IPS-NIHi7 (cell line): ENCODE results near the gene FKBP9.
"Not testable (repeated sequence)": the region's sequence is repeated elsewhere in the genome, so short reads cannot be mapped to it uniquely, and the experiment has no call there.

Experiments used
- DNase-seq: peaks from one replicate; pipeline ENCODE4 v3.0.0; 2012; ENCODE audit warnings: mixed read lengths; ENCODE audit errors: extremely low spot score

The FKBP9 gene

DNA sequence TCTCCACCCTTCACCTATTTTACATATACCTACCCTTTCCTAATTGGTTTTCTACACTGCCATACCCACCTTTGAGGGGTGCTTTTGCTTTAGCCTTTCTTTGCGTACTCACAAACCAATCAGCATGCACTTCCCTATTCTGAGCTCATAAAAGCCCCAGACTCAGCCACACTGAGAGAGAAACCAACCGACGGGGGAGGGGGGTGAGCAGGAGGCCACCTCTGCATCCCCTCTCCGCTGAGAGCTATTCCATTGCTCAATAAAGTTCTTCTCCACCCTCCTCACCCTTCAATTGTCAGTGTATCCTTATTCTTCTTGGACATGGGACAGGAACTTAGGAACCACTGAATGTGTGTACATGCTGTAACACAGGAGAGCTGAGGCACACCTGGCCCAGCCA, 9.0 kb upstream of the FKBP9 start:
- no peak for DNase-seq

DNA sequence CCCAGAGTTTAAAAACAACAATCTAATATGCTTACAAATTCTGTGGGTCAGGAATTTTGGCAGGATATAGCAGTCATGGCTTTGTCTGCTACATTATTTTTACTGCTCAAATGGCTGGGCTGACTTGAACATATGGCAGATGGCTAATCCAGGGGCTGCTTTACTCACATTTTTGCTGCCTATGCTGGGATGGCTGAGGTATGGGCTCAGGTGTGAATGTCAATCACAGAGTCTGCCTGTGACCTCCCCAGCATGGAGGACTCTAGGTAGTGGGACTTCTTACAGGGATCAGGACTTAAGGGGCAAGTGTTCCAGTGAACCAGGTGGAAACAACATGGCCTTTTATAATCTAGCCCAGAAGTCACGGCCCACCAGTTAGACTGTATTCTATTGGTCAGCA, 4.4 kb upstream of the FKBP9 start:
- no peak for DNase-seq

DNA sequence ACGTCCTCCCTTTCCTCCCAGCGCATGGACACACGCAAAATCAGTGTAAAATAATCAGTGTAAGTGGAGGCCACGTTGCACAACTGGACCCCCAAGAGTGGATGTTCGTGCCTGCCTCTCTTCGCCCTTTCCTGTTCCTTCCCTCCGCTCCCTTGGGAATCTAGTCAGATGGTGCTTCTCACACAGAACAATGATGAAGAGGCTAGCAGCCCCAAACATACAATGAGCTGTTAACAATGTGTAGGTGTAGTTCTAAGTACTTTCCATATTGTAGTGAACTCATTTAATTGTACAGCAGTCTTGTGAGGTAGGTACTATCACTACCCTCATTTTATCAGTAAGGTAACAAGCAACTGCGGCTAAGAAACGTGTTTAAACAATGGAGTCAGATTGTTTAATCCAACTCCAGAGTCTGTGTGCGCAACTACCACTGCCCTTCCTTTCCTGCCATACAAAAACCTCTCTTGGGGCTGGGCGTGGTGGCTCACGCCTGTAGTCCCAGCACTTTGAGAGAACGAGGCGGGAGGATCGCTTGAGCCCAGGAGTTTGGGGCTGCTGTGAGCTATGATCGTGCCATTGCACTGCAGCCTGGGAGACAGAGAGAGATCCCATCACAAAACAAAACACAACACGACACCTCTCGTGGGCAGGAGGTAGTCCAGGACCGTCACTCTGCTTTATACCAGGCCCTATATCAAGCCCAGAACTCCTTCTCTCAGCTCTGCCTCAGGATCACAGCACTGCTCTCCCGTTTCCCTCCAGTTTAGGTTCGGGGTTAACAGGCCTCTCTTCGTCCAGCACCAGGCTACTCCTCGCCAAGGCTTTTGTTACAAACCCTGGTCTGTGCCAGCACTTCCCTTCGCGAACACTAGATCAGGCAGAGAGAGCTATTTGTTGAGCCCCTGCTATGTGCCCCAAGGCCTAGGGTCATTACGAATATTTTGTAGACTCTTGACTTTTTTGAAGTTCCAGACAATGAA, 1.1 kb downstream of the FKBP9 start:
- DNase-seq, result peak; percentile 15

DNA sequence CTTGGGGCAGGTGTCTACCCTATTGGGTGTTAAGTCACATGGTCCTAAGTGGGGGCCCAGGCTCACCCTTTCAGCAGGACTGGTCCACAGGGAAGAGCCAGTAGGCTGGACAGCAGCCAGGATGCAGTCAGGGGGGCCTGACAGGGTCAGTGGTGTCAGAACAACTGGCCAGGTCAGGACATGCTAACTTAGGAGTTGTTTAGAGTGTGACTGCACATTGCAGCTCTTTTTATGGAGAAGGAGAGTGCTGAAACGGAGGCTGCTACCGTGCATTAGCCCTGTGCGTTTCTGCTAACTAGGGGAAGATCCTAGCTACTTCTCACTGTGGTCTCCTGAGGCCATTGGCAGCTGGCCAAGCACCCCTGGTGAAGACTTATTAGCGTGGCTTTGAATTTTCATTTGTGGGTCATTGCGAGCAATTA, 6.7 kb downstream of the FKBP9 start:
- not testable (repeated sequence) for DNase-seq

DNA sequence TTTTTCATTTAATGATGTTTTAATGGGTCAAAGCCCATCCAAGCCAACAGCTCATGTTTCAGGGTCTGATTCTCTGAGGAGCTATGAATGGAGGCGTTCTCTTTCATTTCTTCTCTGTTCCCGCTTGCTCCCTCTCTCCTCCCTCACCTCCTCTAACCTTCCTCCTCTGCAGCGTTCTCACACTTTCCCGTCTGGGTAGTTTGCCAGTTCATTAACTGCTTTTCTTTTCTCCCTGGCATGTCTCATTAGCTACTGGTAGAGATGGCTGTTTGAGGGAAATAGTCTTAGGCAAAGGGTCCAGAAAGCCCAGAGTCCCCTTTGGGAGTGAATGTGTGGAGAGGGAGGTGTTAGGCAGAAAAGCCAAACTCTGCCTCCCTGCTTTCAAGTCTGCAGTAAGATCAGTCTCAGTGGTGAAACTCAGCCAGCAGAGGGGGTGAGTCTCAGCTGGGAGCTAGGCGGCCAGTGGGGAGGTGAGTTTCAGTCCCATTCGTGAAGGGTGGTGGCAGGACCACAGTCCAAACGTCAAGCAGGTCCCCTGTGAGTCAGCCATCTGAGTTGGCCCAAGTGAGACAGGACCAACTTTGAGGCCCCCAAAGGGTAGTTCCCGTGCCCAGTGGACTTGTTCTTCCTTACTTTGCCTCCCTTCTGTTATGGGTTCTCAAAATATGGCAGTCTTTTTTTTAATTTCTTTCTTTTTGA, 7.4 kb downstream of the FKBP9 start:
- not testable (repeated sequence) for DNase-seq

DNA sequence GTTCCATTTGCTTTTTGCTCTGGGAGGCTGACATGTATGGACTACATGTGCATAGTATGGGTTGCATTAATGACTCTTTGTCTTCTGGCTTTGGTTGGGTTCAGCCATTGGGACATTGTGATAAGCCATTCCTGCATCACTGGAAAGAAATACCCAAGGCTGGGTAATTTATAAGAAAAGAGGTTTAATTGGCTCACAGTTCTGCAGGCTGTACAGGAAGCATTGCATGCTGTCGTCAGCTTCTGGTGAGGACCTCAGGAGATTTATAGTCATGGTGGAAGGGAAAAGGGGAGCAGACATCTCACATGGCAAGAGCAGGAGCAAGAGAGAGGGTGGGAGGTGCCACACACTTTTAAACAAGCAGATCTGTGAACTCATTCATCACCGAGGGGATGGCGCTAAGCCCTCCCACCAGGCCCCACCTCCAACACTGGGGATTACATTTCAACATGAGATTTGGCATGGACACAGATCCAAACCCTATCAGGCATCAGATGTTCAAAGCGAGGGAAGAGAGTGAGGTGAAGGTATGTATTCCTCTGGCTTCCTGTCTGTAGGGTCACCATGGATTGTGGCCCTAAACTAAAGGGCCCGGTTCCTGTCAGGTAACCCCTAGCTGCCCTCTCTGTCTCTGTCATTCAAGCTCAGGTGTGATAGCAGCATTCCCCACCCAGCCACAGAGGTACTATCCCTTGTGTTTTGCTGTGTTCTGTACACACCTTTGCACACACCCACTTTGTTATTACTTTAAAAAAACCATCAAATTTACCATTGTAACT, 9.4 kb downstream of the FKBP9 start:
- not testable (repeated sequence) for DNase-seq

DNA sequence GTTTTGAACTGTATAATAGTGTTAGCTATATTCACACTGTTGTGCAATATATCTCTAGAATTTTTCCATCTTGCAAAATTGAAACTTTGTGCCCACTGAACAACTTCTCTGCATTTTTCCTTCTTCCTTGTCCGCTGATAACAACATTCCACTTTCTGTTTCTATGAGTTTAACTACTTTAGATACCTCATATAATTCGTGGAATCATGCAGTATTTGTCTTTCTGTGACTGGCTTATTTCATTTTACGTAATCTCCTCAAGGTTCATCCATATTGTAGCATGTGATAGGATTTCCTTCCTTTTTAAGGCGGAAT, 10.0 kb downstream of the FKBP9 start:
- DNase-seq, result not testable (repeated sequence)

DNA sequence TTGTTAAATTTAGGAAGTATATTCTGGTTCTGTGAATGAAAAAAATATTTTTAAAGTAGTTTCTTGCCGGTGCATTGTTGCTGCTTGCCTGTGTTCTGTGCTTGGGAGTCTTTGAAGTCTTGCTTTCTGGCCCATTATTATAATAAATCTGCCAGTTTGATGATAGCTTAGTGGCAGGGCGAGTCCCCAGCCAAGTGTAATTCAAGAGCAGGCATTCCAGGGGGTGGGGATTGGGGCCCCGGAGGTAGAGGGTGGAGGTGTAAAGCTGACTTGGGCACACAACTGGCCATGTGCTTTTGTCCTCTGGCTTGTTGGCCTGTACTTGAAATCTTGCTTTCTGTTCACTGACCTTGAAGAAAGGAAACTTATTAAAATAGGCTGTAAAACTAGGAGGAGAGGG, 14.7 kb downstream of the FKBP9 start:
- not testable (repeated sequence) for DNase-seq

DNA sequence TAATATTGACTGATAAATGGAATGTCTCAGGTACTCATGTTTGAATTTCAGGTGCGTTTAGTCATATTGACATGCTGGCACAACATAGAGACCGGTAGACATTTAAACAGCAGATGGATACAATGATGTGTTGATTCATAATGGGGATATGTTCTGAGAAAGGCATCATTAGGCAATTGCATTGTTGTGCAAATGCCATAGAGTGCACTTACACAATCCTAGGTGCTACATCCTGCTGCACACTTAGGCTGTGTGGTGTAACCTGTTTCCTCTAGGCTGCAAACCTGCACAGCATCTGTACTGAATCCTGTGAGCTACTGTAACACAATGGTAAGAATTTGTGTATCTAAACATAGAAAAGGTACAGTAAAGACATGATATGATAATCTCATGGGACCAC, 19.9 kb downstream of the FKBP9 start:
- not testable (repeated sequence) for DNase-seq

DNA sequence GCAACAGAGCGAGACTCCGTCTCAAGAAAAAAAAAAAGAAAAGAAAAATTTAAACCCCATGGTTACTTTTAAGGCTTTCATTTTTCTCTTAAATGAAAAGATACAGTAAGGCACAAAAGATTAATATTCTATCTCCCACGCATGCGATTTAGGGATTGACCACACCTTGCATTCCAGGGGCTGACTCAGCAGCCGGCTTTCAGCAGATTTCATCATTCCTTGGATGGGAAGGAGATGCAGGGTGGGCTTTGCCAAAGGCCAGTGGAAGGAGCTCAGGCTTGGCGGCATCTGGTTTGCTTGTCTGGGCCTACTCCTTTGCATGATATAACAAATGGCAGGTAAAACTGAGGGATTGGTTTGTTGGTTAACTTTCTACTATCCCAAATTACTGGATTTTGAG, 22.0 kb downstream of the FKBP9 start:
- not testable (repeated sequence) for DNase-seq

DNA sequence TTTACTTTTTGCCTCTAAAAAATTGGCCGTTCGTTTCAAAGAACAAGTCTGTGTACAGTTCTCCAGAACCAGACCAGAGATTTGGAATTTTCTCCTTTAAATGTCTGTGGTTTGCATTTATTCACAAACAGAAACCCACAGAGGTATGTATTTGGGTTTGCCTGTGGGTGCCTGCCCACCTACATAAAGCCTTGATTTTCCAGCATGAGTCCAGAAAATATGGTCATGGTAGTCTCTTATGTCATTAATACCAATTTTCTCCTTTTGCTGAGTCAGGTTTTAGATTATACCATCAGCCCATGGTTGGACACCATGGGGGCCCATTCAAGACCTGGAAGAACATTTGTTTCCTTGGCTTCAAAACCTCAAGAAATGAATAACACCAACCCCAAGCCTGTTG, 22.7 kb downstream of the FKBP9 start:
- DNase-seq, result not testable (repeated sequence)

DNA sequence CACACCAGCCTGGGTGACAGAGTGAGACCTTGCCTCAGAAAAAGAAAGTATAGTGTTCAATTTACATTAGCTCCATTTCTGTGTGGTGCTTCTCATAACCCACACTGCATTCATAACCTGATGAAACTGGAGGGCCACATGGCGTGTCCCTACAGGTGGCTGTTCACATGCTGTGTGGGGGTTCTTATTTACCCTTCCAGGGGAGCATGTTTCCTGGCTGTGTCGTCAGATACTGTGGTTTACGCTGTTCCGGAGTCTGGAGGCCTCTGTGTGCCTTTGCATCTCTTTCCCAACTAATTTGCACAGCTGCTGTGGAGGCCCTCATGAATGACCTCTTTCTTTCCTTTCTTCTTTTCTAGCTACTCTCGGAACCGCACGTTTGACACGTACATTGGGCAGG, 30.9 kb downstream of the FKBP9 start:
- not testable (repeated sequence) for DNase-seq

DNA sequence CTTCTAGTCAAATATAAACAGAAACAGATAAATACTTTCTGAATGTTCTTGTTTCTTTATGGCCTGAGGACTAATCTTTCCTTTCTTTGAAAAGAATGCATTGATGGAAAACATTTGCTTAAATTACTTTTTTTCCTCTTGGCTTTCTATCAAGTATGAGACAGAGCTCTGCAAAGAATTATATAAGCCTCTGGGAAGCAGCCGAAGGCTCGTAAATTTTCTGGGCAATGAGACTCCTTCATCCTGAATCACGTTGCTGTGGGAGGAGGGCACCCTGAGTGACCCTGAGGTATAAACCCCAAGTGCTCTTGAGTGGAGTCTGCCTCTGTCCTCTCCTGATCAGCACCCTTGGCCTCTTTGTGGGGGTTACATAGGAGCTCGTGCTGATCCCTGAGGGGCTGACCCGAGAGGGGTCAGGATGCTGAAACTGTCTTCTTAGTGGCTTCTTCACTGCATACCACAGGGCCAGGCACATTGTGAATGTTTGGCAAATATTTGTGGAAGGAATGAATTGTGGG, 33.9 kb downstream of the FKBP9 start:
- DNase-seq, result not testable (repeated sequence)

DNA sequence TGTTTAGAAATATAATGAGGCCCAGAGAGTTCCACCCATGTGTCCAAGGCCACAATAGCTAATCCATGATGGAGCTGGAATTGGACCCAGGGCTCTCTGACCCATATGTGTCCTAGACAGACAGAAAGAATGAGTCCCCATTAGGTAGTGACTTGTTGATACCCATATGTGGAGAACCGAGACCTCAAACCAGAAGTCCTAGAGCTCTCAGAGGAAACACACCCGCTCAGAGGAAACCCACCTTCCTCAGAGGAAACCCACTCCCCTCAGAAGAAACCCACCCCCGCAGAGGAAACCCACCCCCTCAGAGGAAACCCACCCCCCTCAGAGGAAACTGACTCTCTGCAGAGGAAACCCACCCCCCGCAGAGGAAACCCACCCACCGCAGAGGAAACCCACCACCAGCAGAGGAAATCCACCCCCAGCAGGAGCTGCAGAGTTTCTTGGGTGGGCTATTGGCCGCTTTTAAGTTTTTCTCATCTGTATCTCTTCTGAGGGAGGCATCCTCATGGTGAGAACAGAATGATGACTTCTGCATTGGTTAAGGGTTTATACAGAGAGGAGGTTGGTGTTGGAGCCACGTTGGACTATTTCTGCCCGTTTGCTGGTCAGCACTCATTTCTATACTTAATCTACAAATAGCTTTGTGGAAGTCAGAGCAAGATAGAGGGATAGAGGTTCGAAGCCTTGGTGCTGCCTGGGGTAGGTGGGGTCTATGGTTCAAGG, 34.9 kb downstream of the FKBP9 start:
- not testable (repeated sequence) for DNase-seq

DNA sequence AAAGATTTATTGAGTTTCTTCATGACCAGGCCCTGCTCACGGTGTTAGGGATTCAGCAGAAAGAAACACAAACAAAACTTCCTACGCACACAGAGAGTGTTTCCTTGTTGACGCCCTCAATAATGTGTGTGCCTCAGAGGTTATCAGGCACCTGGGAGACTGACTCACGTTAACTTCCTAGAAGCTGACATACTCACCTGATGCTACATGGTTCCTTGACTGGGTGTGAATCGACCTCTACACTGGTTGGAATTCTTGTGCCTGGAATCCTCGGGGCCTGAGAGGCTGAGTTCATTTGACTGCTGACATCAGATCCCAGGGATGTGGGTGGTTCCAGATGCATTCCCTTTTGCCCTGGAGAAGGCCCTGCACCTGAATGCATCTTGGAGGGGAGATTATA, 35.5 kb downstream of the FKBP9 start:
- not testable (repeated sequence) for DNase-seq

DNA sequence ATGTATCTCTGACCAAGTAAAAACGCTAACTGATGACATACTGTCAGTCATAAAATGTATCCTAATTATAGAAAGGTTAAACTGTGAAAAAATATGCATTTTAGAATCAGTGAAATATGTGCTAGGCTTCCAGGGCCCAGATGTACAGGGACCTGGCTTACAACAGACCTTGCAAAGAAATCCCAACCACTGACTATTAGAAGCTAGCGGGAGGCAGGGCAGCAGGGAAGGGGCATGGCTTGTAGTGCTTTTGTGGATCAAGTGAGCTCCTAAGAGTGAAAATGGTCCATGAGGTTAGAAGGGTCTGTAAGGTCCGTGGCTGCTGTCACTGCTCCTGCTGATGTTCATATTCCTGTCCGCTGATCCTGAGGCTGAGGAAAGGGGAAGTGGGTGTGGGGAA, 40.7 kb downstream of the FKBP9 start:
- DNase-seq, result not testable (repeated sequence)

DNA sequence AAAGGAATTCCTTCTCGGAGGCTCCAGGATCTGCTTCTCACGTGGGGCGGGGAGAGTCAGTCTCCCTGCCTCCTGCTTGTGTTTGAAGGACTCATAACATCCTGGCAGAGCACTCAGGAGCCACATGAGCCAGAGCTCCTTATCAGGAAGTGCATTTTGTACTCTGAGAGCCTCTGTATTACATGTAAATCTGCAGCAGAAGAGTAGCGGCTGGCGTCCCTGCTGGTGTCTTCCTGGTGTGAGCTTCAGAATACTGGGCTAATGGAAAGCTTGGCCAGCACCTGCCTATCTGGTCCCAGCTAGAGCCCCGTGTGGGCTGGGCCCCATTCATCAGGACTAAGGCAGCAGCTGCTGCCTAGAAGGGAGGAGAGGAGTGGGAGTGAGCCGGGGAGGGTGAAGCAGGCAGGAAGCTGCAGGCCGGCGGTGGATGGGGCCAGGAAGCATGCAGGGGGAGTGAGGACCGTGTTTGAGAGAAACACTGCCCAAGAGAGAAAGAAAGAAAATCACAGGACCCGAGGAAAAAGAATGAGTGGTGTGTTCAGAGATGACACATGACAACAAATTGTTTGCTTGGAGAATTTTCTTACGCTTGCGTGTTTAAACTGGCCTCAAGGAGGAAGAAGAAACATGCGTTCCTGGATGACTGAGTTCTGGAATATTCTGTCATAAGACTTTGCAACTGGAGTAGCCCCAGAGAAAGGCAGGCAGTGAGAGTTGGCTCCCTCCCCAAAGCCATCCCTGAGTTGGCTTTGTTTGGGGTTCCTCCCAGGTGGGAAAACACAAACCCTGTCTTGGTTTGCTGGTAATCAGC, 41.3 kb downstream of the FKBP9 start:
- DNase-seq, result not testable (repeated sequence)

DNA sequence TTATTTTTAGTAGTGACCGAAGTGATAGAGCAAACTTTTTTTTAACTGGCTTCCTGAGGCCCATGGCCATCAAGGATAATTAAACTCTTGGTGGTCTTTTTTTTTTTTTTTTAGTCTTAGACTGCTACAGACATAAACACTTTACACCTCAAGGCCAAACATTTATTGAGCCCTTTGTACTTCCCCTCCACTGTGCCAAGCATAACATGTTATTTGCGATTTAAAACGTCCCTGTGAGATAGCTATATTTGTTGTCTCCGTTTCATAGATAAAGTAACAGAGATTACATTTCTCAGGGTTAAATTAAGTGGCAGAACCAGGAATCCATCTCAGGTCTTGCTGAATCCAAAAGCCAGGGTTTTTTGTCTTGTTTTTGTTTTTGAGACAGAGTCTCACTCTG, 42.1 kb downstream of the FKBP9 start:
- not testable (repeated sequence) for DNase-seq

DNA sequence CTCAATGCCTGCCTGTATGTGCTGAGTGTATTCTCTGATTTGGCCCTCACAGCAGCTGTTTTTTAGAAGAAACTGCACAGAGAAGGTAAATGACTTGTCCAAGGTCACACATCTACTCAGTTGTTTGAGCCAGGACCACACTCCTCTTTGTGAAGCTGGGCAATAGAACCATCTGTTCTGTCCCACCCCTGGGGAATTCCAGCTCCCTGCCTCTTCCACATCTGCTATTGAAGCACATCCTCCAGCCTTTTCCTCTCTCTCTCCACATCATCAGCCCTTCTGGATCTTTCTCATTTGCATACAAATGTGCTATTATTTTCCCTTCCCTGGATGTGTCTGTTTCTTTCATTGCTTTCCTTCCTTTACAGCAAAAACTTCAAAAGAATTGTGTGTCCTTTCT, 45.9 kb downstream of the FKBP9 start:
- not testable (repeated sequence) for DNase-seq

DNA sequence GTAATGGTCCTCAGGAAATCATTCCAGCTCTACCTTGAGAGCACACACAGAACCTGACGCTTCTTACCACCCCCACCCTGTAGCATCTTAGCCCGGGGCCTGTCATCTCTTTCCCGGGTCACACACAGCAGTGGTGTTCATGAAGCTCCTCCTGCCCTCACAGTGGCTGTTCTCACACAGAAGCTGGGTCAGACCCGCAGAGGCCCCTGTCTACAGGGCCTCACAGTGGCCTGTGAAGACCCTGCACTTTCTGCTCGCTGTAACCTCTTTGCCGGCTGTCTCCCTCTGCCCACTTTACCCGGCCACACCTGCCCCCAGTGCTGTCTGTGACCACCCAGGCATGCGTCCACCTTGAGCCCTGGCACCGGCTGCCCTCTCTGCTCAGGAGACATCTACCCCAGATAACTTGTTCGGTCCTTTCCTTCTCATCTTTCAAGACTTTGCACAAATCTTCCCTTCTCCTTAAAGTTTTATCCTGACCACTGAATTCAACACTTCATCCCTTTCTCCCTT, 46.9 kb downstream of the FKBP9 start:
- not testable (repeated sequence) for DNase-seq
